HG03354 (cell line): Measurements from ENCODE around the gene SLC36A3.
"Not testable (repeated sequence)": the region's sequence is repeated elsewhere in the genome, so short reads cannot be mapped to it uniquely, and the experiment has no call there.

ENCODE experiments used
- ATAC-seq: cut with Tn5 transposase; IDR thresholded peaks from one replicate; pipeline ENCODE4 v1.9.1; 2021; ENCODE audit warnings: mild to moderate bottlenecking; ENCODE audit not compliant: unreplicated experiment, poor library complexity, severe bottlenecking

Gene SLC36A3

GRCh38 chr5:151309821-151310220 is 6.3 kb upstream of the SLC36A3 start:
- ATAC-seq, result not testable (repeated sequence)

- ATAC-seq, result not testable (repeated sequence)
Measured at GRCh38 chr5:151309266-151309665, 5.7 kb upstream of the SLC36A3 start.

GRCh38 chr5:151298063-151298855 is 5.3 kb downstream of the SLC36A3 start:
- no peak for ATAC-seq

- no peak for ATAC-seq
Measured at GRCh38 chr5:151296974-151297373, 6.6 kb downstream of the SLC36A3 start.

- ATAC-seq, result no peak
Measured at GRCh38 chr5:151296478-151296830, 7.1 kb downstream of the SLC36A3 start.

- ATAC-seq, result no peak
Measured at GRCh38 chr5:151295791-151296477, 7.6 kb downstream of the SLC36A3 start.

GRCh38 chr5:151295138-151295537 is 8.4 kb downstream of the SLC36A3 start:
- no peak for ATAC-seq

- no peak for ATAC-seq
Measured at GRCh38 chr5:151293624-151294023, 9.9 kb downstream of the SLC36A3 start.

GRCh38 chr5:151288180-151288579 is 15.4 kb downstream of the SLC36A3 start:
- peak; percentile 51 for ATAC-seq

- no peak for ATAC-seq
Measured at GRCh38 chr5:151286246-151286645, 17.3 kb downstream of the SLC36A3 start.

- no peak for ATAC-seq
Measured at GRCh38 chr5:151285683-151286082, 17.9 kb downstream of the SLC36A3 start.

GRCh38 chr5:151284392-151284967 is 19.1 kb downstream of the SLC36A3 start:
- no peak for ATAC-seq

- ATAC-seq, result no peak
Measured at GRCh38 chr5:151283120-151283825, 20.3 kb downstream of the SLC36A3 start.

- ATAC-seq, result no peak
Measured at GRCh38 chr5:151281001-151281639, 22.4 kb downstream of the SLC36A3 start.

GRCh38 chr5:151280443-151280842 is 23.1 kb downstream of the SLC36A3 start:
- no peak for ATAC-seq

- no peak for ATAC-seq
Measured at GRCh38 chr5:151278845-151279244, 24.7 kb downstream of the SLC36A3 start.

GRCh38 chr5:151275803-151276202 is 27.8 kb downstream of the SLC36A3 start:
- no peak for ATAC-seq

GRCh38 chr5:151274666-151275065 is 28.9 kb downstream of the SLC36A3 start:
- ATAC-seq, result no peak

GRCh38 chr5:151271336-151271735 is 32.2 kb downstream of the SLC36A3 start:
- ATAC-seq, result no peak

- peak; percentile 91 for ATAC-seq
Measured at GRCh38 chr5:151270599-151270998, 33.0 kb downstream of the SLC36A3 start.
